Measurements from ENCODE around the gene ENTHD1.

ENTHD1 gene

GRCh38 chr22:39733191-39733590, 160.4 kb downstream of the ENTHD1 start:
- no peak overlapping the region for H3K4me2 ChIP-seq (ENCODE audit: low read depth, low read length, poor library complexity, severe bottlenecking)
- no peak for TF ChIP-seq EZH2phosphoT487 (conservative IDR thresholded peaks at IDR 0.05; ENCODE audit: low read length)
- no peak for TF ChIP-seq CTCF (IDR thresholded peaks at IDR 0.05; ENCODE audit: insufficient read depth, low read length, poor library complexity, severe bottlenecking)
- H3K9me2 ChIP-seq (replicated peaks; ENCODE audit: insufficient read depth, low read length) = no peaks in the 10 kb centered on the region

GRCh38 chr22:39732625-39733024, 160.9 kb downstream of the ENTHD1 start:
- no peaks in the 10 kb centered on the region for H3K79me2 ChIP-seq (ENCODE audit: insufficient read depth, low read length)
- no peaks in the 10 kb centered on the region for H3K36me3 ChIP-seq (ENCODE audit: low read length)
- no peak overlapping the region for H3K9ac ChIP-seq (ENCODE audit: low read length)
- no peak for TF ChIP-seq CTCF (IDR thresholded peaks at IDR 0.05; ENCODE audit: insufficient read depth, low read length, poor library complexity, severe bottlenecking)
- no peak for TF ChIP-seq EZH2phosphoT487 (conservative IDR thresholded peaks at IDR 0.05; ENCODE audit: low read length)
- no peaks in the 10 kb centered on the region for H3K9me2 ChIP-seq (replicated peaks; ENCODE audit: insufficient read depth, low read length)
- no peak overlapping the region for H2AFZ ChIP-seq (ENCODE audit: low read depth, low read length, severe bottlenecking)
- H4K20me1 ChIP-seq (ENCODE audit: low read depth, low read length) = no peaks in the 10 kb centered on the region
- H3K9me3 ChIP-seq (ENCODE audit: insufficient read depth, low read length) = no peaks in the 10 kb centered on the region
- no peaks in the 10 kb centered on the region for H3K27me3 ChIP-seq (ENCODE audit: low read length)
- no peak overlapping the region for H3K4me3 ChIP-seq (ENCODE audit: insufficient read depth, low read length, poor library complexity, severe bottlenecking)
- H3F3A ChIP-seq (ENCODE audit: insufficient read depth) = no peaks in the 10 kb centered on the region
- no peak overlapping the region for H3K4me2 ChIP-seq (ENCODE audit: low read depth, low read length, poor library complexity, severe bottlenecking)
- H3K27ac ChIP-seq (ENCODE audit: low read depth, low read length) = no peak overlapping the region

More at GRCh38 chr22:39733191-39733590, 160.4 kb downstream of the ENTHD1 start:
- Histone ChIP-seq H3K4me3 (ENCODE audit: insufficient read depth, low read length, poor library complexity, severe bottlenecking) (no peak overlapping the region), H3K27ac (ENCODE audit: low read depth, low read length) (no peak overlapping the region), H3K9ac (ENCODE audit: low read length) (no peak overlapping the region), H3K27me3 (ENCODE audit: low read length) (no peaks in the 10 kb centered on the region), H3K79me2 (ENCODE audit: insufficient read depth, low read length) (no peaks in the 10 kb centered on the region), H4K20me1 (ENCODE audit: low read depth, low read length) (no peaks in the 10 kb centered on the region), H3K36me3 (ENCODE audit: low read length) (no peaks in the 10 kb centered on the region), H3K9me3 (ENCODE audit: insufficient read depth, low read length) (no peaks in the 10 kb centered on the region), H3F3A (ENCODE audit: insufficient read depth) (no peaks in the 10 kb centered on the region), H2AFZ (ENCODE audit: low read depth, low read length, severe bottlenecking) (no peak overlapping the region)

- no peaks in the 10 kb centered on the region for H3K36me3 ChIP-seq (ENCODE audit: low read length)
- no peak overlapping the region for H3K27ac ChIP-seq (ENCODE audit: low read depth, low read length)
- no peak overlapping the region for H3K9ac ChIP-seq (ENCODE audit: low read length)
- H3K9me3 ChIP-seq (ENCODE audit: insufficient read depth, low read length) = no peaks in the 10 kb centered on the region
- TF ChIP-seq CTCF (IDR thresholded peaks at IDR 0.05; ENCODE audit: insufficient read depth, low read length, poor library complexity, severe bottlenecking) (no peak), EZH2phosphoT487 (conservative IDR thresholded peaks at IDR 0.05; ENCODE audit: low read length) (no peak)
- no peaks in the 10 kb centered on the region for H3K27me3 ChIP-seq (ENCODE audit: low read length)
- H3F3A ChIP-seq (ENCODE audit: insufficient read depth) = no peaks in the 10 kb centered on the region
- no peaks in the 10 kb centered on the region for H4K20me1 ChIP-seq (ENCODE audit: low read depth, low read length)
- no peak overlapping the region for H3K4me3 ChIP-seq (ENCODE audit: insufficient read depth, low read length, poor library complexity, severe bottlenecking)
- H2AFZ ChIP-seq (ENCODE audit: low read depth, low read length, severe bottlenecking) = no peak overlapping the region
- no peaks in the 10 kb centered on the region for H3K9me2 ChIP-seq (replicated peaks; ENCODE audit: insufficient read depth, low read length)
- no peaks in the 10 kb centered on the region for H3K79me2 ChIP-seq (ENCODE audit: insufficient read depth, low read length)
- H3K4me2 ChIP-seq (ENCODE audit: low read depth, low read length, poor library complexity, severe bottlenecking) = no peak overlapping the region
Observed at GRCh38 chr22:39731881-39732555, 161.5 kb downstream of the ENTHD1 start.

All from SU-DHL-6 (cell line).